Esophagus muscularis mucosa (tissue), 4 donors: ENCODE data around the gene MRPL48. TPM values are rescaled to one million over a fixed set of nuclear protein-coding genes. Genes with fewer than 3 reads are reported as not detected.

ENCODE experiments used
- DNase-seq: peaks from one replicate; pipeline ENCODE4 v3.0.0-alpha.2; 2017; ENCODE audit errors: extremely low spot score
- H3K27ac ChIP-seq, 4 donors: fragments of 200-600 bp; sonication (generic); replicated peaks in 1 of 4; 1 replicate in 3 of 4; 2 replicates in 1 of 4; pipeline ENCODE4 v1.5.1; 2016 to 2019; ENCODE audit warnings: mild to moderate bottlenecking in 1 of 4
- H3K27me3 ChIP-seq, 4 donors: fragments of 200-600 bp; sonication (generic); one replicate each; pipeline versions ENCODE4 v1.5.1 to v1.6.0; 2016 to 2019
- H3K36me3 ChIP-seq, 4 donors: fragments of 200-600 bp; sonication (generic); one replicate each; pipeline ENCODE4 v1.5.1; 2016 to 2019
- H3K4me1 ChIP-seq, 4 donors: fragments of 200-600 bp; sonication (generic); one replicate each; pipeline ENCODE4 v1.5.1; 2016 to 2019
- H3K4me3 ChIP-seq, 4 donors: fragments of 200-600 bp; sonication (generic); 1 replicate in 2 of 4; 2 replicates in 2 of 4; pipeline ENCODE4 v1.5.1; 2016 to 2019; ENCODE audit warnings: mild to moderate bottlenecking in 4 of 4, moderate library complexity in 1 of 4
- H3K9me3 ChIP-seq, 4 donors: fragments of 200-600 bp; sonication (generic); 1 replicate in 3 of 4; 2 replicates in 1 of 4; pipeline ENCODE4 v1.5.1; 2016 to 2019
- EP300 ChIP-seq: sonication (generic); formaldehyde crosslinking; IDR thresholded peaks from one replicate; pipeline ENCODE4 v1.6.1; 2017; ENCODE audit warnings: antibody characterized with exemption
- POLR2A ChIP-seq: fragments of 450-650 bp; IDR thresholded peaks from one replicate; pipeline ENCODE4 v1.6.1; 2017; ENCODE audit warnings: antibody characterized with exemption, moderate library complexity, mild to moderate bottlenecking, low read depth
- POLR2AphosphoS5 ChIP-seq, 2 donors: sonication (generic); formaldehyde crosslinking; IDR thresholded peaks; one replicate each; pipeline ENCODE4 v1.6.1; 2017; ENCODE audit warnings: antibody characterized with exemption in 2 of 2
- WGBS: methylation state at CpG from one replicate; pipeline ENCODE4 v1.1.5; 2018; 5-methylcytosine and 5-hydroxymethylcytosine counted together
- intact Hi-C: fragments of 100-400 bp; cut with DNase I; formaldehyde crosslinking; loops from one replicate; pipeline ENCODE4 v1.15.1; 2023
- total RNA-seq, 4 donors: library from RNA; depleted of rRNA; stranded (reverse); fragments of >200 nt; gene quantifications; one replicate each; pipeline versions ENCODE4 v1.1.0 to v1.2.1, GENCODE V29; 2016
- TF ChIP-seq, protein P1 (sequence below), 3 experiments: fragments of 200-600 bp in 2 of 3; fragments of 450-650 bp in 1 of 3; sonication (generic) in 2 of 3; IDR thresholded peaks; one replicate each; pipeline ENCODE4 v1.5.1; 2017 to 2019; ENCODE audit warnings: antibody characterized with exemption in 3 of 3, mild to moderate bottlenecking in 2 of 3, moderate library complexity in 1 of 3

Gene MRPL48
- total RNA-seq, 4 donors from 2014 or later: 8.9 to 18.4 (median 11.5) TPM

DNA sequence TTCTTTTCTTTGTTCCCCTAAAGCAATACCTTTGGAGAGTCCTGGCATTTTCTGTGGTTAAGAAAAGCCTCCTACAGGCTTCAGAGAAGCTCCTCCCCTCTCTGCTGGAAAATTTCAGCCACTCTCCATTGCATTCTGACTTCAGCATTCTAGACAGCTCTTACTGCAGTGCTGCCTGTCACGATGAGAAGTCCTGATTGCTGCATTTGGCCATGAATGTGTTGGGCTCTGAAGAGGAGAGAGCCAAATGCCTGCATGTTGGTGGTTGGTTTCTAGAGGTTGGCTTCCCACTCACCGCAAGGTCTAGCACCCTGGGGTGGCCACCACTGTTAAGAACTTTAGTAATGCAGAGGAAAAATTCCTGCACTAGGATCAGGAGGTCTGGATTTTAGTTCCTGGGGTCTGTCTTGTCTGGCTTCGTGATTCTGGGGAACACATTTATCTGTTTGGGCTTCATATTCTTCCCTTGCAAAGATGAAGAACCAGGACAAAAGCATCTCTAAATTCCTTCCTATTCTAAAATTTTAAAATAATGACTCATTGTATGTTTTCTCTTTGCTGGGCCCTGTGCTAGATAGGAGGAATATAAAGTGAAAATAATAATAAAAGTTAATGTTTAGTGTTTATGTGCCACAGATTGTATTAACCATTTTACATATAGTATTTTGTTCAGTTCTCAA is 50.9 kb downstream of the MRPL48 start:
- intact Hi-C loops: no loop called here
- no peaks in the 10 kb centered on the region for H3K27me3 ChIP-seq
- H3K4me1 ChIP-seq: no peaks in the 10 kb centered on the region
- peaks cover 7 to 38% (median 13%) of the 10 kb centered on the region in 4 donors for H3K36me3 ChIP-seq
- TF ChIP-seq POLR2AphosphoS5 (IDR thresholded peaks at IDR 0.05): no peak
- TF ChIP-seq, protein P1, sequence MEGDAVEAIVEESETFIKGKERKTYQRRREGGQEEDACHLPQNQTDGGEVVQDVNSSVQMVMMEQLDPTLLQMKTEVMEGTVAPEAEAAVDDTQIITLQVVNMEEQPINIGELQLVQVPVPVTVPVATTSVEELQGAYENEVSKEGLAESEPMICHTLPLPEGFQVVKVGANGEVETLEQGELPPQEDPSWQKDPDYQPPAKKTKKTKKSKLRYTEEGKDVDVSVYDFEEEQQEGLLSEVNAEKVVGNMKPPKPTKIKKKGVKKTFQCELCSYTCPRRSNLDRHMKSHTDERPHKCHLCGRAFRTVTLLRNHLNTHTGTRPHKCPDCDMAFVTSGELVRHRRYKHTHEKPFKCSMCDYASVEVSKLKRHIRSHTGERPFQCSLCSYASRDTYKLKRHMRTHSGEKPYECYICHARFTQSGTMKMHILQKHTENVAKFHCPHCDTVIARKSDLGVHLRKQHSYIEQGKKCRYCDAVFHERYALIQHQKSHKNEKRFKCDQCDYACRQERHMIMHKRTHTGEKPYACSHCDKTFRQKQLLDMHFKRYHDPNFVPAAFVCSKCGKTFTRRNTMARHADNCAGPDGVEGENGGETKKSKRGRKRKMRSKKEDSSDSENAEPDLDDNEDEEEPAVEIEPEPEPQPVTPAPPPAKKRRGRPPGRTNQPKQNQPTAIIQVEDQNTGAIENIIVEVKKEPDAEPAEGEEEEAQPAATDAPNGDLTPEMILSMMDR (IDR thresholded peaks at IDR 0.05): no peak
- no peak for TF ChIP-seq EP300
- TF ChIP-seq POLR2A: no peak
- H3K27ac ChIP-seq: no peak overlapping the region
- no peak for DNase-seq
- H3K9me3 ChIP-seq: no peaks in the 10 kb centered on the region
- 80% methylated on average over 3 of the region's 3 CpGs for WGBS
- H3K4me3 ChIP-seq: no peak overlapping the region

DNA sequence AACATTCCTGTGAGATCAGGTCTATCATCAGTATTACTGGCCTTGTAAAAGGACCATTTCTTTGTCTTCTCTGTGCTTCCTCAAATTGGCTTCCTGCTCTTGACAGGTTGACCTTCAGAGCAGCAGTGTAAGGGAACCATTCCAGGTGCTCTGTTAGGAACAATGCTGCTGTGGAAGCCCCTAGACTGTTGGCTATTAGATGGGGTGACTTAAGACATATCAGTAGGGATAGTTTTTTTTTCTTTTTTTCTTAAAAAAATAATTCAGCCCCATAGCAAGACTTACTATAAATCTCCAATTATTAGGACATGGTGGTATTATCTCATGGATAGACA is 51.4 kb downstream of the MRPL48 start:
- intact Hi-C loops: no loop called here
- Histone ChIP-seq H3K4me1 (no peaks in the 10 kb centered on the region), H3K9me3 (no peaks in the 10 kb centered on the region), H3K4me3 (no peak overlapping the region), H3K27ac (no peak overlapping the region), H3K27me3 (no peaks in the 10 kb centered on the region), H3K36me3 (peaks cover 9 to 43% (median 15%) of the 10 kb centered on the region in 4 donors)
- no peak for DNase-seq
- TF ChIP-seq POLR2A (no peak), EP300 (no peak), POLR2AphosphoS5 (IDR thresholded peaks at IDR 0.05) (no peak)
- TF ChIP-seq, protein P1 (IDR thresholded peaks at IDR 0.05): no peak

DNA sequence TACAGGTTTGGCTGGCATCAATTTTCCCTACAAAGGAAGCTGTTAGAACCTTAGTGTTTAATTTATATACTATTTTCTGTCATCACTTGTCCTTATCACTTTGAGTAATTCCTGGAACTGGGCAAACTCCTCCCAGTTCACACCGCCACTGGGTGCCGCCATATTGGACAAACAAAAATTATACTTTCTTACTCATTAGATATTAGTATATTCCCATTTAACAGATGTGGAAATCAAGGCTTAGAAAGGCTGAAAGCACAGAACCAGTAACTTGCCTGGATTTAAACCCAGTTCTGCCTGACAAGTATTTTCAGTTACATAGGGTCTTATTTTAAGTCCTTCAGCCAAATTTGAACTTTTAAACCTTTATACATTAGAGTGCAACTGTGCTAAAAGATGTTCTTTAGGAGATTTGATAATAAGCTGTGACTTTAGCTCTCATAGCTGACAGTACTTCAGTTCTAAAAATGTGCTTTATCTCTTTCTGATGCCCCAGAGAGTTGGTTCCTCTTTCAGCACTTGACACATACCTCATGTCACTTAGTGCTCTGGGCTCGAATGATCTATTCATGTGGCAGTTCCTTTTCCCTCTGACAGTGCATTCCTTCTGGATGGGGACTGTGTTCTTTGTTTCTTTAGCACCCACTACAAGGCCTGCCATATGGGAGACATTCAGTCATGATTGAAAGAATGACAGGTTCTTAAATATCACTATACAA is 63.5 kb downstream of the MRPL48 start:
- H3K9me3 ChIP-seq: no peaks in the 10 kb centered on the region
- DNase-seq: no peak
- WGBS: 99% methylated on average over 3 of the region's 3 CpGs
- TF ChIP-seq POLR2AphosphoS5 (IDR thresholded peaks at IDR 0.05) (no peak), EP300 (no peak), POLR2A (no peak)
- TF ChIP-seq, protein P1 (IDR thresholded peaks at IDR 0.05): no peak
- H3K4me3 ChIP-seq: no peak overlapping the region
- no peak overlapping the region for H3K27ac ChIP-seq
- H3K36me3 ChIP-seq: peaks cover 0 to 40% (median 2%) of the 10 kb centered on the region in 4 donors
- no peaks in the 10 kb centered on the region for H3K4me1 ChIP-seq
- intact Hi-C loops: no loop called here
- H3K27me3 ChIP-seq: no peaks in the 10 kb centered on the region

DNA sequence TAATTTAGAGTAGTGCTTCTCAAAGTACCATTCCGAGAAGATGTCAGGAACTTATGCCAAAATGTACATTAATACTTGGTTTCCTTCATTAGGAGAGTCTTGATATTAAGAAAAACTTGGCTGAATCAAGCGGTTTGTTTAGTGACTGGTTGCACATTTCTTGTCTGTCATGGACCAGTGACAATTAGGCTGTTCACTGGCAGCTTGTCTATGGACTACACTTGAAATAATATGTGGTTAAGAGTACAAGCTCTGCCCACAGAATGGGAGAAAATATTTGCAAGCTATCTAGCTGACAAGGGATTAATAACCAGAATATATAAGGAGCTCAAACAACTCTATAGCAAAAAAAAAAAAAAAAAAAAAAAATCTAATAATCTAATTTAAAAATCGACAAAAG is 64.4 kb downstream of the MRPL48 start:
- Histone ChIP-seq H3K36me3 (peaks cover 0 to 32% (median 0%) of the 10 kb centered on the region in 4 donors), H3K4me3 (no peak overlapping the region), H3K27ac (no peak overlapping the region), H3K9me3 (no peaks in the 10 kb centered on the region), H3K27me3 (no peaks in the 10 kb centered on the region), H3K4me1 (no peaks in the 10 kb centered on the region)
- TF ChIP-seq, protein P1 (IDR thresholded peaks at IDR 0.05): no peak
- TF ChIP-seq EP300 (no peak), POLR2A (no peak), POLR2AphosphoS5 (IDR thresholded peaks at IDR 0.05) (no peak)
- intact Hi-C loops: no loop called here
- DNase-seq: no peak
- 91% methylated on average over 3 of the region's 3 CpGs for WGBS
